ENCODE data around the gene SIRT6. TPM values are rescaled to one million over a fixed set of nuclear protein-coding genes. Genes with fewer than 3 reads are reported as not detected.

Gene SIRT6
- total and polyA plus RNA-seq, 9 of the 15 experiments (the other 6 are each of a cell fraction or from before 2014, with no cell fraction given) = 1.4 to 41.1 (median 10.2) TPM

- WGBS (ENCODE audit: insufficient coverage, low coverage, missing lambda C conversion rate) = 41% methylated on average over 10 of the region's 10 CpGs
- intact Hi-C loops (cut with micrococcal nuclease) (loop anchor here (5.0 to 10.0 kb wide), 2 partner anchors 123 to 200 kb away; partner anchors contain the start of genes EEF2 and ZBTB7A), in situ Hi-C loops (cut with MboI) (no loop called here)
- H3K4me3 ChIP-seq = no peak overlapping the region
- TF ChIP-seq PTBP1 (IDR thresholded peaks at IDR 0.05; ENCODE audit: low read depth, low read length) (0 out of 2 replicates have a peak, but pooled peaks have one; percentile 48), CBX2 (IDR thresholded peaks at IDR 0.05; ENCODE audit: insufficient read depth, low read length, poor library complexity, severe bottlenecking) (no peak), EZH2 (IDR thresholded peaks at IDR 0.05; ENCODE audit: borderline replicate concordance, low read depth, low read length) (no peak), SRSF3 (IDR thresholded peaks at IDR 0.05; ENCODE audit: insufficient read depth, low read length) (no peak), KDM1A (IDR thresholded peaks at IDR 0.05) (peak; percentile 26 to 30; a peak in 2 of 4 replicates), ZNF274 (IDR thresholded peaks at IDR 0.05; ENCODE audit: borderline replicate concordance, low read depth, low read length) (no peak), RBM25 (IDR thresholded peaks at IDR 0.05; ENCODE audit: low read depth, low read length, severe bottlenecking) (peak; percentile 85), ZFP36 (IDR thresholded peaks at IDR 0.05; ENCODE audit: low read depth, low read length, partially characterized antibody) (peak; percentile 99), ZNF175 (CRISPR knock-in tag; IDR thresholded peaks at IDR 0.05; ENCODE audit: low read depth) (no peak), ZNF121 (CRISPR knock-in tag; conservative IDR thresholded peaks at IDR 0.05) (peak; percentile 20; the same call in 1 of the 2 replicates), ZNF436 (CRISPR knock-in tag; IDR thresholded peaks at IDR 0.05) (peak; percentile 81), BCOR (IDR thresholded peaks at IDR 0.05) (peak; percentile 67; the same call in 1 of the 2 replicates), RBM34 (IDR thresholded peaks at IDR 0.05; ENCODE audit: borderline replicate concordance, insufficient read depth, low read length) (no peak), SMARCA5 (IDR thresholded peaks at IDR 0.05) (peak; percentile 72)
- TF ChIP-seq, protein P1, sequence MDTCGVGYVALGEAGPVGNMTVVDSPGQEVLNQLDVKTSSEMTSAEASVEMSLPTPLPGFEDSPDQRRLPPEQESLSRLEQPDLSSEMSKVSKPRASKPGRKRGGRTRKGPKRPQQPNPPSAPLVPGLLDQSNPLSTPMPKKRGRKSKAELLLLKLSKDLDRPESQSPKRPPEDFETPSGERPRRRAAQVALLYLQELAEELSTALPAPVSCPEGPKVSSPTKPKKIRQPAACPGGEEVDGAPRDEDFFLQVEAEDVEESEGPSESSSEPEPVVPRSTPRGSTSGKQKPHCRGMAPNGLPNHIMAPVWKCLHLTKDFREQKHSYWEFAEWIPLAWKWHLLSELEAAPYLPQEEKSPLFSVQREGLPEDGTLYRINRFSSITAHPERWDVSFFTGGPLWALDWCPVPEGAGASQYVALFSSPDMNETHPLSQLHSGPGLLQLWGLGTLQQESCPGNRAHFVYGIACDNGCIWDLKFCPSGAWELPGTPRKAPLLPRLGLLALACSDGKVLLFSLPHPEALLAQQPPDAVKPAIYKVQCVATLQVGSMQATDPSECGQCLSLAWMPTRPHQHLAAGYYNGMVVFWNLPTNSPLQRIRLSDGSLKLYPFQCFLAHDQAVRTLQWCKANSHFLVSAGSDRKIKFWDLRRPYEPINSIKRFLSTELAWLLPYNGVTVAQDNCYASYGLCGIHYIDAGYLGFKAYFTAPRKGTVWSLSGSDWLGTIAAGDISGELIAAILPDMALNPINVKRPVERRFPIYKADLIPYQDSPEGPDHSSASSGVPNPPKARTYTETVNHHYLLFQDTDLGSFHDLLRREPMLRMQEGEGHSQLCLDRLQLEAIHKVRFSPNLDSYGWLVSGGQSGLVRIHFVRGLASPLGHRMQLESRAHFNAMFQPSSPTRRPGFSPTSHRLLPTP (IDR thresholded peaks at IDR 0.05; ENCODE audit: borderline replicate concordance, extremely low read depth, insufficient read length) = peak; percentile 70
- TF ChIP-seq, protein P2, sequence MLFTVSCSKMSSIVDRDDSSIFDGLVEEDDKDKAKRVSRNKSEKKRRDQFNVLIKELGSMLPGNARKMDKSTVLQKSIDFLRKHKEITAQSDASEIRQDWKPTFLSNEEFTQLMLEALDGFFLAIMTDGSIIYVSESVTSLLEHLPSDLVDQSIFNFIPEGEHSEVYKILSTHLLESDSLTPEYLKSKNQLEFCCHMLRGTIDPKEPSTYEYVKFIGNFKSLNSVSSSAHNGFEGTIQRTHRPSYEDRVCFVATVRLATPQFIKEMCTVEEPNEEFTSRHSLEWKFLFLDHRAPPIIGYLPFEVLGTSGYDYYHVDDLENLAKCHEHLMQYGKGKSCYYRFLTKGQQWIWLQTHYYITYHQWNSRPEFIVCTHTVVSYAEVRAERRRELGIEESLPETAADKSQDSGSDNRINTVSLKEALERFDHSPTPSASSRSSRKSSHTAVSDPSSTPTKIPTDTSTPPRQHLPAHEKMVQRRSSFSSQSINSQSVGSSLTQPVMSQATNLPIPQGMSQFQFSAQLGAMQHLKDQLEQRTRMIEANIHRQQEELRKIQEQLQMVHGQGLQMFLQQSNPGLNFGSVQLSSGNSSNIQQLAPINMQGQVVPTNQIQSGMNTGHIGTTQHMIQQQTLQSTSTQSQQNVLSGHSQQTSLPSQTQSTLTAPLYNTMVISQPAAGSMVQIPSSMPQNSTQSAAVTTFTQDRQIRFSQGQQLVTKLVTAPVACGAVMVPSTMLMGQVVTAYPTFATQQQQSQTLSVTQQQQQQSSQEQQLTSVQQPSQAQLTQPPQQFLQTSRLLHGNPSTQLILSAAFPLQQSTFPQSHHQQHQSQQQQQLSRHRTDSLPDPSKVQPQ (CRISPR knock-in tag; IDR thresholded peaks at IDR 0.05; ENCODE audit: borderline replicate concordance) = no peak
- peaks cover 5 to 21% of the 10 kb centered on the region in 2 experiments; a peak in 4 of 5 replicates for H3K4me1 ChIP-seq (replicated peaks in 1 of 2; ENCODE audit: control insufficient read depth in 2 of 2, insufficient read depth in 2 of 2, low read length in 2 of 2)
- no peaks in the 10 kb centered on the region for H4K20me1 ChIP-seq (replicated peaks; ENCODE audit: control insufficient read depth, insufficient read depth, low read length)
- H3K27ac ChIP-seq (ENCODE audit: extremely low read depth, low read depth, low read length) = no peak overlapping the region
- CTCF ChIA-PET (ENCODE audit: low intra/inter-chr PET ratio) = interaction anchor here (0.8 to 0.9 kb wide), 2 partner anchors 47 to 201 kb away, joined by 3 to 4 read pairs; no protein-coding TSS in a partner anchor
- no peaks in the 10 kb centered on the region for H3K36me3 ChIP-seq (ENCODE audit: control insufficient read depth, insufficient read depth, low read length)
- no peak overlapping the region for H2AFZ ChIP-seq (ENCODE audit: low read depth, low read length)
- no peaks in the 10 kb centered on the region for H3K9me1 ChIP-seq (ENCODE audit: control insufficient read depth, insufficient read depth, low read length)
- POLR2A ChIA-PET = no interaction called here
- ATAC-seq (no peak), FAIRE-seq (no peak), DNase-seq (ENCODE audit: extremely low read depth in 1 of 4, low spot score in 3 of 4) (no peak)
- no peak overlapping the region for H3K4me2 ChIP-seq (ENCODE audit: insufficient read depth, low read length)
- no peaks in the 10 kb centered on the region; a peak in 1 of 5 replicates for H3K27me3 ChIP-seq (ENCODE audit: control insufficient read depth in 2 of 2, insufficient read depth in 2 of 2, low read length in 2 of 2)
- no peaks in the 10 kb centered on the region for H3K9me3 ChIP-seq (replicated peaks; ENCODE audit: control insufficient read depth, insufficient read depth, low read depth, low read length)
- no TSS peak for BruUV-seq (replicated peaks)
- H3K9ac ChIP-seq (ENCODE audit: insufficient read depth in 1 of 2, low read depth in 2 of 2, low read length in 2 of 2) = no peak overlapping the region
- H3K79me2 ChIP-seq (ENCODE audit: control insufficient read depth, insufficient read depth, low read length) = no peaks in the 10 kb centered on the region
These were observed 5.2 kb upstream of the SIRT6 start for GRCh38 chr19:4187313-4188122.

Data from K562 (cell line).